C4-2B (cell line): ENCODE measurements around the gene CAVIN1.

Experiments
- H3K27ac ChIP-seq: fragments of 450-650 bp; 2 replicates; pipeline ENCODE4 v1.5.1; 2017
- ZFX ChIP-seq: fragments of 450-650 bp; IDR thresholded peaks from 2 replicates; pipeline ENCODE4 v1.6.1; 2017
- TF ChIP-seq, protein P1 (sequence below): fragments of 450-650 bp; conservative IDR thresholded peaks from 2 replicates; pipeline ENCODE4 v1.5.1; 2017; ENCODE audit warnings: mild to moderate bottlenecking

Gene CAVIN1

DNA sequence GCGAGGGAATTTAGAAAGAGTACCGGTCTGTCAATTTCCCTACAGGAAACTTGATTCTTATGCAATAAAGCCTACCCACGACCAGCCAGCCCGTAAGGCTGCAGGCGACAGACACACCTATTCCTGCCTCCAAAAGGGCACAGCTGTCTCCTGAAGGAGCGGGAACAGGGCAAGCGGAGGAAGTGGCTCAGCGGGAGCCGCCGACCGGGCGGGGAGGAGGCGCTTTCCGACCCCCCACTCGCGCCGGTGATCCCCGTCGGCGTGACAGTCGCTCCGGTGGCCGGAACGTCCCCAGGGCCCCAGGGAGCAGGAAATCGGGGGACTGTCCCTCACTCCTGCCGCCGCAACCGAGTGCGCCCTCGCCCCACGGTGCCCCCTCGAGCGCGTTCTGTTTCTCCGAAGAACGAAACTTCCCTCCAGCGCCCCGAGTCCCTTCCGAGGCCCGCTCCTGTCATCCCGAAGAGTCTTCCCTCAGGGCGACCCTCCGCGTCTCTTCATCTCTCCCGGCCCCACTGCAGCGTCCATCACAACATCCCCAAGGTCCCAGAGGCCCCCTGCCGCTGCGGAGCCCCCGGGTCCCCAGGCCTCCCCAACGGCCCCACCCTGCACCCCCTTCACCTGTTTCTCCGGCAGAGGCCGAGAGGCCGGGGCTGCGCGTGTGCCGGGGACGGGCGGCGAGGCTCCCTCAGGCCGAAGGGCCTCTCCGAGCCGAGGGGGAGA lies 35.2 kb downstream of the CAVIN1 start:
- H3K27ac ChIP-seq: peak overlapping the region; percentile 92
- no peak for TF ChIP-seq ZFX
- TF ChIP-seq, protein P1, sequence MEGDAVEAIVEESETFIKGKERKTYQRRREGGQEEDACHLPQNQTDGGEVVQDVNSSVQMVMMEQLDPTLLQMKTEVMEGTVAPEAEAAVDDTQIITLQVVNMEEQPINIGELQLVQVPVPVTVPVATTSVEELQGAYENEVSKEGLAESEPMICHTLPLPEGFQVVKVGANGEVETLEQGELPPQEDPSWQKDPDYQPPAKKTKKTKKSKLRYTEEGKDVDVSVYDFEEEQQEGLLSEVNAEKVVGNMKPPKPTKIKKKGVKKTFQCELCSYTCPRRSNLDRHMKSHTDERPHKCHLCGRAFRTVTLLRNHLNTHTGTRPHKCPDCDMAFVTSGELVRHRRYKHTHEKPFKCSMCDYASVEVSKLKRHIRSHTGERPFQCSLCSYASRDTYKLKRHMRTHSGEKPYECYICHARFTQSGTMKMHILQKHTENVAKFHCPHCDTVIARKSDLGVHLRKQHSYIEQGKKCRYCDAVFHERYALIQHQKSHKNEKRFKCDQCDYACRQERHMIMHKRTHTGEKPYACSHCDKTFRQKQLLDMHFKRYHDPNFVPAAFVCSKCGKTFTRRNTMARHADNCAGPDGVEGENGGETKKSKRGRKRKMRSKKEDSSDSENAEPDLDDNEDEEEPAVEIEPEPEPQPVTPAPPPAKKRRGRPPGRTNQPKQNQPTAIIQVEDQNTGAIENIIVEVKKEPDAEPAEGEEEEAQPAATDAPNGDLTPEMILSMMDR: no peak

DNA sequence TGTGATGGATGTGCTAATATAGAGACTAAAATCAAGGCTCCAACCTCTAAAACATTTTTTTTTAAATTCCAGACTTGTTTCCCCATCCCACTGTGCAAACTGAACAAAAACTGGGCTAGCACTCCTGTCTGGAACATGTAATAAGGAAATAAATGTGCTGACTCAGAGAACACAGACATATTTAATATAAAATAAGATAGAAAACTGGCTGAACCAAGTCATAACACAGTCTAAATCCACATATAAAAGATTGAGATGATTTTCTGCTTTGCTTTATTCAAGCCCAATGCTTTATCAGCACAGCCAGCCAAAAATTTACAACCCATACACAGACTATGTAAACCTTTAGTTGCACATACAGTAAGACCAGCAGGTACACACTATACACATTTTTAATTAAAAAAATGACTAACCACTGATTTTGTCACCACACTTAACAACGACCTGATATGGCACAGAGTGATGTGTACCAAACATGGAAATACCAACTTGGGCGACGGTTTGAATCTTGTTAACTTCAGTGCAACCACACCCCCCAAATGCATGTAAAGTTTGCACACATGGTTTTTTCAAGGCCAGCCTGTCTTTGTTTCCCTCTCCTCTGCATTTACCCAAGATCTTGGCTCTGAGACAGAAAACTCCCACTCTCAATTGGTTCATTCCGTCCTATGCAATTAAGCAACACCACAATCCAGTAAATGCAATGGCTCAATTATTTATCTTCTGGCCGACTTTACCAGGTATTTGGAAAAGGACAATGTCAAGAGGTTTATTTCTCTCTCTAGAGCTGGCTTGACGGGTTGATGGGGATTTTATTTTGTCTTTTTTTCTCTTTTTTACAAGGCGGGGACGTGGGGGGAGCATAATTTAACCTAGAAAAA lies 36.0 kb downstream of the CAVIN1 start:
- peak overlapping the region; percentile 92 for H3K27ac ChIP-seq

GRCh38 chr17:42381898-42382297 lies 41.2 kb downstream of the CAVIN1 start:
- no peak overlapping the region for H3K27ac ChIP-seq
- TF ChIP-seq, protein P1: no peak
- TF ChIP-seq ZFX: no peak

More for the DNA sequence above, 36.0 kb downstream of the CAVIN1 start:
- TF ChIP-seq, protein P1: no peak
- TF ChIP-seq ZFX: no peak

DNA sequence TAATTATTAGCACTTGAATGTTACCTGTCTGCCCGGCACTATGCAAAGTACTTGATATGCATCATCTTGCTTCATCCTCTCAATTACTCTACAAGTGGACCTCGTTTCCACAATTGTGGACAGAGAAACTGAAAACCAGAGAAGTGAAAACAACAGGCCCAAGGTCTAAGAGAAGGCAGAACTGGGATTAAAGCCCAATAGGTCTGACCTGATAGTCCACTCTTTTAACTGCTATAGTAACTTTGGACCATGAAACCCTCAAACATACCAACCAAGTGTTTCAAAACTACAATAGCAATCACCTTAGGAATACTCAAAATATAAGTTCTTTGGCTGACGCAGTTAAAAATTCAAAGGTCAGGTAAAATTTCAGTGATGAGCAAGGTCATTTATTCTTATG lies 42.1 kb downstream of the CAVIN1 start:
- H3K27ac ChIP-seq: no peak overlapping the region
- no peak for TF ChIP-seq ZFX
- TF ChIP-seq, protein P1: no peak

- peak overlapping the region; percentile 47; the same call in 1 of the 2 replicates for H3K27ac ChIP-seq
Measured at GRCh38 chr17:42378959-42379594, 44.0 kb downstream of the CAVIN1 start.

DNA sequence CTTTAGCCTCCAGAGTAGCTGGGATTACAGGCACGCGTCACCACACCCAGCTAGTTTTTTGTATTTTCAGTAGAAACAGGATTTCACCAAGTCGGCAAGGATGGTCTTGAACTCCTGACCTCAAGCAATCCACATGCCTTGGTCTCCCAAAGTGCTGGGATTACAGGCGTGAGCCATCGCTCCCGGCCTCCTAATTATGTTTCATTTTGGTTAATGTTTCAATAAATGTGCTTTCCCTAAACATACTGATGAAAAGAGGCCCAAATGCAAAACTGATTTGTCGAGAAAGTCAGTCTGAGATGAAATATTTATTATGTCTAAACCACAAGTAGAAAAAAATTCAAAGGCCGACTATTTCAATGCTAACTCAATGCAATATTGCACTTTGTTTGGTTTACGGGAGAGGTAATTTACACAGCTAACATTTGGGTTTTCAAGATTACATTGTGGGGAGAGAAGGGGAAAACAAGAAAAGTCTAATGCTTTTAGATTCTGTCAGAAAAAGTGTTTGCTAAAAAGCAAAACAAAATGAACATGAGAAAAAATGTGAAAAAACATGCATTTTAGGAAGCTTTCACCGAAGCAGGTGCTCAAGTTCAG lies 44.6 kb downstream of the CAVIN1 start:
- TF ChIP-seq ZFX: no peak
- TF ChIP-seq, protein P1: no peak
- H3K27ac ChIP-seq: peak overlapping the region; percentile 27

More at GRCh38 chr17:42378959-42379594, 44.0 kb downstream of the CAVIN1 start:
- no peak for TF ChIP-seq ZFX
- TF ChIP-seq, protein P1: no peak
